Stimulated activated CD8-positive, alpha-beta memory T cell treated with anti-CD3 and anti-CD28 coated beads, Interleukin-12 subunit alpha, Interleukin-12 subunit beta, amount 100 ng/mL, for 4 hours (primary cell): ENCODE data around the gene HOATZ.

Experiments used
- DNase-seq: peaks from one replicate; pipeline ENCODE4 v3.0.0-alpha.2; 2020; ENCODE audit warnings: low read depth

HOATZ gene

DNA sequence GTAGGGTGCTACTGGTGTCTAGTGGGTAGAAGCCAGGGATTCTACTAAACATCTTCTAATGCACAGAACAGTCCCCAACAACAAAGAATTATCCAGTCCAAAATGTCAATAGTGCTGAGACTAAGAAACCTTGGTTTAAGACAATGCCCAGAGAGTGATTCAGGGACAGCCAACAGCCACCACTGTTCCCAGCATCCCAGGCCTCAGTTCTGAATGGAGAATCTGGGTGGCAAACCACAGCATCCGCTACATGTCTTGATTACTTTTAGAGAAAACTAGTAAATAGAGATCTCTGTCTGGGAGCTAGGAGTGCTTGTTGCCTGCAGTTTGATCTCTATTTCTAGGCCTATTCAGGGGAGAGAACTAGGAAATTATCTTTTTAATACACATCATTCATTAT, 66.8 kb downstream of the HOATZ start:
- no peak for DNase-seq

DNA sequence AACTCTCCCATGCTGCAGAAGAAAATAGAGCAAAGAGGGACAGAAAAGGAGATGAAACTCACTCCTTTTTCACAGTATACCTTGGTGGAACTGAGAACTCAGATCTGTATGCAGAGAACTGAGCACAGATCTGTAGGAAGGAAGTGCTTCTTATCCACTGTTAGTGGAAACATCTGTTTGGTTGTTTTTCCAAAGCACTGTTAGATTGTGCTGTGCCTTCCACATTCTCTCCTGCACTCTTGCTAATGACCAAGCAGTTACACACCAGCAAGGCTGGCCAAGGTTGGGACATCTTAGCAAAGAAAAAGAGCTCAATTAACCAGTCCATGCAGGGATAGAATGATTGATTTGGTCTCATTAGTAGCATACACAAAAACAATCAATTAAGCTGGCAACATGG, 67.6 kb downstream of the HOATZ start:
- no peak for DNase-seq

DNA sequence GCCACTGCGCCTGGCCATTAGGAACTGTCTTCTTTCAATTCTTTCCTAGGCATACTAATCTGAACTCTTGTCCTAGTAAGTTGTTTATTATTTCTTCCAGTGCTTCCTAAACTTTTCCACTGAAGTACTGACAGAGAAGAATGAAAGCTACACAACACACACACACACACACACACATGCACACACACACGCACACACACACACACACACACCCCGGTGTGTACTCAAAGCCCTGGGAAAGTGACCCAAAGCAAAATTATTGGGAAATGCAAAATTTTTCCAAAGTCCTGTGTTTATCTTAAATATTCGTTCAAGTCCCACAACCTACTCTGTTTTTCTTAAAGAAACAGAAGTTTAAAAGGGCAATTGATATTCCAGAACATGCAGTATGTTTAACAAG, 68.3 kb downstream of the HOATZ start:
- no peak for DNase-seq

DNA sequence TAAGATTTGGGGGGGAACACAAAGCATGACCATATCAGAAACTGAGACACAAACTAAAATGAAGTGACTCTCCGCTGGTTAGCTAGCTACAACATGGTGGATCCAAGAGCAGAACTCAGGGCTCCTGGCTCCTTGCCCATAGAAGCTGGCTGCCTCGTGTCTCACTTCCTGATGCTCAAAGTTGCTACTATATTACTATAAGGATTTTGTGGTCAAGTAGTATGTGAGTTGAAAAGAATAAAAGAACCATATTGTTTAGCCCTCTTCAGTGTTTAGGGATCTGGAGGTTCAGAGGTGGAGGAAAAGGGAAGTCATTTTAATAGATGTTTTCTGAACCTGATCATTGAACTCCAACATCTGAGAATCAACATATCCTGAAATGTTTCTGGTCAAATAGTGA, 70.8 kb downstream of the HOATZ start:
- DNase-seq: no peak

DNA sequence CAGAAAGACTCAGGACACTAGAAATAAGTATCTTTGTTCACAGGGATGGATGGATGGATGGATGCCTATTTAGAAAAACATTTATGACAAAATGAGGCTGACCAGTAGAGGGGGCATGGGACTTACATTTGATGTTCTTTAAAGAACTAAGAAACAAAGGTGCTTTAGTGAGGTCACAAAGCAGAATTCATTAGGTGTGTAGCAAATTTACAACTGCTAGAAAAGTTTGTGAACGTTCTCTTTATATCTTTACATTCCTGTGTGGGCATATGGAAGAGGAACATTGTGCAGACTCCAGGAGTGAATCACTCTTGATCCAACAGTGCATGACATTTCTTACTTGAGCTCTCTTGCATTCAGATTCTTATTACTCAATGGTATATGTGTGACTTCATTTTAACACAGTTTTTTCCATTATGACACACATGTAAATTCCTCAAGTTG, 71.8 kb downstream of the HOATZ start:
- DNase-seq: no peak
